H1 (cell line): ENCODE measurements around the gene R3HCC1L. TPM values are rescaled to one million over a fixed set of nuclear protein-coding genes. Genes with fewer than 3 reads are reported as not detected.

Experiments used
- CTCF ChIA-PET: fragments of 300-600 bp; sonication (Branson Sonifier 250); formaldehyde crosslinking; loops from one replicate; lab custom pipeline; 2021; ENCODE audit not compliant: partially characterized antibody; lab: Charles Lee
- POLR2A ChIA-PET: fragments of 300-600 bp; sonication (Branson Sonifier 250); formaldehyde crosslinking; loops from one replicate; lab custom pipeline; 2021; ENCODE audit warnings: inconsistent platforms; ENCODE audit not compliant: partially characterized antibody; lab: Charles Lee
- DNase-seq, 2 experiments: peaks; one replicate each; pipeline versions ENCODE4 v3.0.0 to v3.0.0-alpha.2; 2010 to 2022; ENCODE audit warnings: low spot score in 2 of 2, low read depth in 1 of 2, mixed read lengths in 1 of 2
- FAIRE-seq: peaks from 2 replicates; lab custom pipeline; 2011; peaks lifted over from hg19 to GRCh38; lab: Jason Lieb, UNC
- H2AFZ ChIP-seq: 2 replicates; pipeline ENCODE4 v1.8.1; 2012; ENCODE audit warnings: low read length, inconsistent platforms
- H2AK5ac ChIP-seq: 2 replicates; pipeline ENCODE4 v1.6.1; 2013; ENCODE audit warnings: low read depth, low read length
- H2BK120ac ChIP-seq: replicated peaks from 2 replicates; pipeline ENCODE3; 2013; ENCODE audit warnings: low read depth, low read length, inconsistent platforms
- H2BK12ac ChIP-seq: 2 replicates; pipeline ENCODE4 v1.6.1; 2013; ENCODE audit warnings: low read depth, low read length
- H2BK15ac ChIP-seq: 2 replicates; pipeline ENCODE4 v1.6.1; 2013; ENCODE audit warnings: low read length
- H2BK20ac ChIP-seq: 2 replicates; pipeline ENCODE4 v1.6.1; 2013; ENCODE audit warnings: low read length
- H2BK5ac ChIP-seq: 2 replicates; pipeline ENCODE4 v1.6.1; 2013; ENCODE audit warnings: low read depth, low read length
- H3K14ac ChIP-seq: 2 replicates; pipeline ENCODE4 v1.6.1; 2013; ENCODE audit warnings: inconsistent platforms; ENCODE audit not compliant: insufficient read length
- H3K18ac ChIP-seq: 2 replicates; pipeline ENCODE4 v1.6.1; 2013; ENCODE audit warnings: low read length; ENCODE audit errors: extremely low read depth
- H3K23ac ChIP-seq: 2 replicates; pipeline ENCODE4 v1.6.1; 2013; ENCODE audit warnings: inconsistent platforms; ENCODE audit not compliant: insufficient read length
- H3K23me2 ChIP-seq: 2 replicates; pipeline ENCODE4 v1.6.1; 2013; ENCODE audit warnings: low read depth, low read length
- H3K27ac ChIP-seq: 2 replicates; pipeline ENCODE4 v1.6.1; 2011; ENCODE audit warnings: low read depth, low read length, inconsistent platforms
- H3K27me3 ChIP-seq, 4 experiments: replicated peaks in 1 of 4; 1 replicate in 1 of 4; 2 replicates in 3 of 4; pipeline versions ENCODE4 v1.6.1 to v1.8.1; 2011 to 2013; ENCODE audit warnings: low read length in 3 of 4, mild to moderate bottlenecking in 3 of 4, inconsistent platforms in 2 of 4, mixed read lengths in 2 of 4, moderate library complexity in 1 of 4; ENCODE audit not compliant: control insufficient read depth in 3 of 4, insufficient read depth in 3 of 4; ENCODE audit errors: extremely low read depth in 1 of 4
- H3K36me3 ChIP-seq, 4 experiments: 2 replicates each; pipeline versions ENCODE4 v1.6.1 to v1.8.1; 2011 to 2013; ENCODE audit warnings: mild to moderate bottlenecking in 4 of 4, low read length in 3 of 4, moderate library complexity in 2 of 4, control low read depth in 1 of 4, inconsistent platforms in 1 of 4; ENCODE audit not compliant: insufficient read depth in 4 of 4, control insufficient read depth in 2 of 4
- H3K4ac ChIP-seq: replicated peaks from 2 replicates; pipeline ENCODE3; 2013; ENCODE audit warnings: low read length, low read depth, mixed read lengths, inconsistent platforms; ENCODE audit not compliant: insufficient read length
- H3K4me1 ChIP-seq, 4 experiments: replicated peaks in 1 of 4; 1 replicate in 1 of 4; 2 replicates in 3 of 4; pipeline versions ENCODE4 v1.6.1 to v1.8.1; 2011 to 2013; ENCODE audit warnings: low read length in 3 of 4, inconsistent platforms in 2 of 4, mixed read lengths in 1 of 4; ENCODE audit not compliant: insufficient read depth in 4 of 4, control insufficient read depth in 3 of 4
- H3K4me2 ChIP-seq, 2 experiments: 2 replicates each; pipeline versions ENCODE4 v1.6.1 to v1.8.1; 2011 to 2013; ENCODE audit warnings: low read depth in 2 of 2, low read length in 2 of 2, control low read depth in 1 of 2, inconsistent platforms in 1 of 2, mild to moderate bottlenecking in 1 of 2; ENCODE audit not compliant: insufficient read depth in 1 of 2
- H3K4me3 ChIP-seq, 4 experiments: fragments of 200-600, 300-600 bp in 1 of 4; sonication (generic), shearing (Covaris generic), sonication (Bioruptor Twin) in 1 of 4; 2 replicates each; pipeline versions ENCODE4 v1.5.1 to v1.8.1; 2011 to 2016; ENCODE audit warnings: low read length in 4 of 4, low read depth in 3 of 4, control low read depth in 2 of 4, inconsistent platforms in 2 of 4, mild to moderate bottlenecking in 2 of 4, mixed read lengths in 1 of 4, moderate library complexity in 1 of 4; ENCODE audit not compliant: insufficient read depth in 2 of 4; ENCODE audit errors: extremely low read depth in 1 of 4
- H3K56ac ChIP-seq: replicated peaks from 2 replicates; pipeline ENCODE3; 2013; ENCODE audit warnings: low read depth, mild to moderate bottlenecking, mixed read lengths, low read length, inconsistent platforms; ENCODE audit not compliant: insufficient read length
- H3K79me1 ChIP-seq: 2 replicates; pipeline ENCODE4 v1.6.1; 2013; ENCODE audit warnings: low read depth, low read length, control low read depth
- H3K79me2 ChIP-seq, 2 experiments: 2 replicates each; pipeline versions ENCODE4 v1.6.1 to v1.8.1; 2012 to 2013; ENCODE audit warnings: low read length in 2 of 2, mild to moderate bottlenecking in 2 of 2, inconsistent platforms in 1 of 2; ENCODE audit not compliant: insufficient read depth in 2 of 2, control insufficient read depth in 1 of 2
- H3K9ac ChIP-seq, 4 experiments: replicated peaks in 1 of 4; 1 replicate in 1 of 4; 2 replicates in 3 of 4; pipeline versions ENCODE4 v1.6.1 to v1.8.1; 2011 to 2013; ENCODE audit warnings: low read depth in 3 of 4, low read length in 3 of 4, control low read depth in 2 of 4, mild to moderate bottlenecking in 2 of 4, moderate library complexity in 2 of 4, inconsistent platforms in 1 of 4; ENCODE audit errors: extremely low read depth in 1 of 4
- H3K9me3 ChIP-seq, 2 experiments: 2 replicates each; pipeline versions ENCODE4 v1.6.1 to v1.8.1; 2012 to 2013; ENCODE audit warnings: mild to moderate bottlenecking in 2 of 2, moderate library complexity in 2 of 2, control low read depth in 1 of 2, inconsistent platforms in 1 of 2, low read depth in 1 of 2, low read length in 1 of 2, mixed read lengths in 1 of 2; ENCODE audit not compliant: insufficient read depth in 2 of 2
- H4K20me1 ChIP-seq, 2 experiments: replicated peaks in 1 of 2; 2 replicates each; pipeline versions ENCODE3 to v1.8.1; 2011 to 2013; ENCODE audit warnings: inconsistent platforms in 2 of 2, low read length in 2 of 2, mild to moderate bottlenecking in 1 of 2; ENCODE audit not compliant: insufficient read depth in 2 of 2, control insufficient read depth in 1 of 2
- H4K5ac ChIP-seq: 2 replicates; pipeline ENCODE4 v1.6.1; 2013; ENCODE audit warnings: low read length, low read depth, mixed read lengths, inconsistent platforms; ENCODE audit not compliant: insufficient read length
- H4K8ac ChIP-seq: 2 replicates; pipeline ENCODE4 v1.8.0; 2013; ENCODE audit warnings: mild to moderate bottlenecking, moderate library complexity, low read length, inconsistent platforms; ENCODE audit not compliant: insufficient read depth; ENCODE audit errors: extremely low read depth
- H4K91ac ChIP-seq: replicated peaks from 2 replicates; pipeline ENCODE3; 2013; ENCODE audit warnings: low read length, mixed read lengths, inconsistent platforms; ENCODE audit not compliant: insufficient read length
- GTF2F1 ChIP-seq: IDR thresholded peaks from 2 replicates; pipeline ENCODE4 v1.6.1; 2012; ENCODE audit warnings: low read depth, low read length, improper control_type of control experiment, borderline replicate concordance
- TAF1 ChIP-seq: IDR thresholded peaks from 2 replicates; pipeline ENCODE4 v1.6.1; 2011; ENCODE audit warnings: mild to moderate bottlenecking, low read depth, low read length
- WGBS, 2 experiments: shearing (Covaris generic) in 1 of 2; methylation state at CpG; one replicate each; pipeline versions ENCODE4 v1.1.6 to v1.1.7; 2013 to 2015; ENCODE audit warnings: low lambda C conversion rate in 2 of 2, mixed read lengths in 2 of 2, inconsistent platforms in 1 of 2, low coverage in 1 of 2, missing lambda C conversion rate in 1 of 2; ENCODE audit not compliant: insufficient replicate concordance in 2 of 2, insufficient coverage in 1 of 2, insufficient read length in 1 of 2; ENCODE audit errors: extremely low coverage in 1 of 2, missing lambda C conversion rate in 1 of 2; 5-methylcytosine and 5-hydroxymethylcytosine counted together
- polyA plus RNA-seq, 7 experiments: library from polyadenylated mRNA; depleted of rRNA in 3 of 7; stranded (reverse) in 5 of 7; unstranded in 2 of 7; fragments of >200 nt in 5 of 7; fragments of 200-250 nt in 2 of 7; gene quantifications; 1 replicate in 5 of 7; 2 replicates in 1 of 7; 4 replicates in 1 of 7; pipeline versions ENCODE4 v1.2.1 to v1.2.3, GENCODE V29; 2011 to 2013; ENCODE audit warnings: missing spikeins in 2 of 7, mixed read lengths in 2 of 7
- total RNA-seq: library from RNA; stranded (reverse); fragmentation: NEBNext Ultra II Directional; extraction: Animal tissue kit (Norgen Biotek cat#: 25700); gene quantifications from 2 replicates; pipeline ENCODE4 v1.2.1, GENCODE V29; 2021

The R3HCC1L gene
- total and polyA plus RNA-seq, 2 of the 8 experiments (the other 6 are each of a cell fraction or from before 2014, with no cell fraction given): 6.9 to 13.9 TPM

- H3K4me1 ChIP-seq: peaks cover 0 to 13% (median 7%) of the 10 kb centered on the region in 4 experiments; a peak in 6 of 7 replicates
- H3K14ac ChIP-seq: no peak overlapping the region
- no peak overlapping the region for H3K4ac ChIP-seq
- FAIRE-seq (no peak), DNase-seq (no peak)
- no peaks in the 10 kb centered on the region for H3K79me1 ChIP-seq
- no peak for TF ChIP-seq TAF1
- TF ChIP-seq GTF2F1: no peak
- no peak overlapping the region for H3K23ac ChIP-seq
- H2AK5ac ChIP-seq: no peak overlapping the region
- H3K27ac ChIP-seq: no peak overlapping the region
- no peak overlapping the region for H2BK20ac ChIP-seq
- ChIA-PET CTCF (interaction anchor here (0.8 to 8.3 kb wide), 9 partner anchors 17 to 156 kb away, joined by 3 to 117 read pairs (median 6); no protein-coding TSS in a partner anchor), POLR2A (interaction anchor here (0.6 kb wide), 1 partner anchor 175 kb away, joined by 3 read pairs; no protein-coding TSS in a partner anchor)
- H3K9ac ChIP-seq: no peak overlapping the region
- 0 out of 2 replicates have a peak overlapping the region, but pooled peaks have one; percentile 5 for H2BK15ac ChIP-seq
- H3K9me3 ChIP-seq: no peaks in the 10 kb centered on the region
- no peaks in the 10 kb centered on the region for H3K79me2 ChIP-seq
- peaks cover 0 to 12% (median 5%) of the 10 kb centered on the region in 4 experiments; a peak in 4 of 7 replicates for H3K27me3 ChIP-seq
- H4K91ac ChIP-seq: peak overlapping the region; percentile 48
- H3K4me2 ChIP-seq: peak overlapping the region; percentile 61 to 71; a peak in 3 of 4 replicates
- peak overlapping the region in 3 of 4 experiments; percentile 35 to 56 (median 36); a peak in 4 of 8 replicates for H3K4me3 ChIP-seq
- no peaks in the 10 kb centered on the region for H3K36me3 ChIP-seq
- H2BK12ac ChIP-seq: peak overlapping the region; percentile 7; the same call in 1 of the 2 replicates
- H3K18ac ChIP-seq: no peak overlapping the region
- H2AFZ ChIP-seq: peak overlapping the region; percentile 58; the same call in 1 of the 2 replicates
- H3K56ac ChIP-seq: no peak overlapping the region
- no peak overlapping the region for H2BK120ac ChIP-seq
- no peak overlapping the region; the same call in 1 of the 2 replicates for H4K8ac ChIP-seq
- 86% methylated on average over 21 of the region's 22 CpGs; no CpG with 5 or more reads in 1 of the 2 experiments for WGBS, 2 experiments
- no peaks in the 10 kb centered on the region for H4K20me1 ChIP-seq
- H4K5ac ChIP-seq: no peak overlapping the region
- H3K23me2 ChIP-seq: peaks cover 2% of the 10 kb centered on the region; the same call in 1 of the 2 replicates
- no peak overlapping the region for H2BK5ac ChIP-seq
Measured at GRCh38 chr10:98267069-98267893, 132.8 kb downstream of the R3HCC1L start.
